Embryonic facial prominence (tissue), 1 donor: ENCODE data around the gene DOCK10.

Experiments
- DNase-seq: peaks from one replicate; pipeline ENCODE4 v3.0.0-alpha.2; 2016; ENCODE audit errors: extremely low spot score

DOCK10 gene

GRCh38 chr2:225013425-225014365, 28.6 kb downstream of the DOCK10 start:
- no peak for DNase-seq

DNA sequence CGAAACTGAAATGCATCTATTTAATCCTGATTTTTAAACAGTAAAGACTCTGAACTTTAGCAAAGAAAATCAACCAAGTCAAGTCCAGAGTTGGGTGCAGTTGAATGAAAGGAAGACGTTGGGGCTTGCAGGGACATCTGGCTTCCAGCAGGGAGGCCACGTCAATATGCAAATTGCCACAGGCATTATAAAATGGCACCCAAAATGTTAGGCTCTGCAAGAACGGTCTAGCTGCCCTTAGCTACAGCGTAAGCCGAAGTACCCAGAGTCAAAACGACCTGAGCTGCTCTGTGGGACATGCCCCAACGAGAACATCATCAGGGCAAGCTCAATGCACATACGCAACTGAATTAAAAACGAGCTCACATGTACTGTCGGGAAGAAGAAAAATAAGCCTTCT, 30.7 kb downstream of the DOCK10 start:
- DNase-seq = no peak

DNA sequence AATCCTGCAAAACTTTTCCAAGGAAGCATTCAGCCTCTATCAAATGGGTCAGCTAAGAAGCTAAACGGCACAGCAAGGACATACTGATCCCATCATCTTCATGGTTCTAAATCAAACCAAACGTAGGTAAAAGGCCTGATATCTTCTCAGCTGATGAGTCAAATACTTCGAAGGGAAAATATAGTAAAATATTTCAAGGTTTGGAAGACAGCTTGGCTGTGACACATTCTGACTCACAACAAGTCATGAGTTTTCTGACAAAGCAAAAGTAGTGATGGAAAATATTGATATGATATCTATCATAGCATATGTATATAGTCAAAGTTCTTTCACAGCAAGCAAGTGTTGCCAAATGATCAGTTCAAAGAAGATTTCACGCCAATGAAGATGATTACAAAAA, 31.5 kb downstream of the DOCK10 start:
- DNase-seq = no peak

- DNase-seq = no peak
These were observed 32.5 kb downstream of the DOCK10 start for GRCh38 chr2:225009768-225010167.

GRCh38 chr2:225008935-225009334, 33.3 kb downstream of the DOCK10 start:
- DNase-seq = no peak

- no peak for DNase-seq
These were observed 34.0 kb downstream of the DOCK10 start for GRCh38 chr2:225008179-225008856.

- no peak for DNase-seq
These were observed 35.5 kb downstream of the DOCK10 start for GRCh38 chr2:225006730-225007129.

DNA sequence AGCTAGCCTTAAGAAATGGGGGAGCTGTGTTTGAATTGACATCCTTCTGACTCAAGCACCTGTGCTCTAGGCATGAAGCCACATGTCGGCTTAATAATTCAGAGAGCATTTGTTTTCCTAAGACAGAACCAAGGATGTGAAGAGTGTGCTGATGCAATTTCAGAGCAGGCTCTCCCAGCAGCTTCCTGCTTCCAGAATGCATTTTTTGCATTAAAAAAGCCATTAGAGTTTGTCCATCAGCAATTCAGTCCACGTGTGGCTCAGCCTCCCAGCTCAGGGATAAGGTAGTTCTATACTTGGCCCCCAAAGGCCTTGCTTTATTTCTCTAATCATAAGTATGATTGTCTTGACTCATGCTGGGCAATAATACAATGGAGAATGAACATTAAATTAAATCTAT, 37.7 kb downstream of the DOCK10 start:
- DNase-seq = no peak

GRCh38 chr2:225002656-225003045, 39.6 kb downstream of the DOCK10 start:
- no peak for DNase-seq

GRCh38 chr2:225002039-225002655, 40.1 kb downstream of the DOCK10 start:
- DNase-seq = no peak

GRCh38 chr2:224999754-225000153, 42.5 kb downstream of the DOCK10 start:
- no peak for DNase-seq

DNA sequence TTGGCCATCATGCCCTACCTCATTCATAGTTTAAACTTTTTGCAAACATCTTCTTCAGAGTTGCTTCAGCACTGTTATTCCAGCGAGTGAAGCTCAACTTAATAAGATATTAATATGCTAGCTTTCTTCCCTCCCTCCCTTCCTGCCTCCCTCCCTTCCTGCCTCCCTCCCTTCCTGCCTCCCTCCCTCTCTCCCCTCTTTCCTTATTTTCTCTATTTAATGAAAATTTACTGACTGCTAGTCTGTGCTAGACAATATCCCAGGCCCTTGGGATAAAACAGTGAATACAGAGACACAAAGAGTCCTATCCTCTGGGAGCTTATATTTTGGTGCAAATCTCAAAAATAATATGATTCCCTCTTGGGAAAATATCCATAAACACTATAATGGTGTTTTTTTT, 42.9 kb downstream of the DOCK10 start:
- no peak for DNase-seq

DNA sequence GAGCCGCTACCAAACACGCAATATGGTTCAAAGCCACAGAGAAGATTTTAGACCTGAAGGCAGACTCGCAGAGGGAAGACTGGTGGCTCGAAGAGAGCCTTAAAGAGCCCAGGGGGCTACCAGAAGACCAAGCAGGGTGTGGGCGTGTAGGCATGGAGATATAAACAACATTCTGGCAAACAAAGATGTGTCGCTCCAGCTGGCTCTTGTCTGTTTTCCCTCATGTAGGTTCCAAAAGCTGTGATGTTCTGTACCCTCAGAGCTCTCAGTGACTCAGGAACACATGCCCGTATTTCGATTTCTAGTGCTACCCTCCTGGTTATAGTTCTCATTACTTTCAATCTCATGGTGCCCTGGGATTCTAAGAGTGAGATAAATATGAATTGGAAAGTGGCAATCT, 44.5 kb downstream of the DOCK10 start:
- DNase-seq = no peak

DNA sequence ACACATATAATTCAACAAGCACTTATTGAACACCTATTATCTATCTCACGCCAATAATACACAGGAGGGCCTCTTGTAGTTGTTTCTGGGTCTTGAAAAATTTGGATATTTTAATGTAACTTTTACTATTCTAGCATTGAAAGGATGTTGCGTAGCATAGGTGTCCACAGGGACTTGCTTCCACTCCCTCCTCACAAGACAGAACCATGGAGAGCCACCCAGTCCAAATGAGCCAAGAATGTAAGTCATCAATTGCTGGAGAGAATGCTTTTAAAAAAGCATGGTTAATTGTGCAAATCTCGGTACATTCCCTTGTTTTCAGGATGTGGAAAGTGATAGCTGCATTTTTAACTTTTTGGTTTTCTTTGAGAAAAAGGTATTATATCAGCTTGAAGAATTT, 46.8 kb downstream of the DOCK10 start:
- no peak for DNase-seq

GRCh38 chr2:224994242-224994823, 47.9 kb downstream of the DOCK10 start:
- DNase-seq = no peak

- no peak for DNase-seq
These were observed 51.6 kb downstream of the DOCK10 start for GRCh38 chr2:224990710-224991109.

DNA sequence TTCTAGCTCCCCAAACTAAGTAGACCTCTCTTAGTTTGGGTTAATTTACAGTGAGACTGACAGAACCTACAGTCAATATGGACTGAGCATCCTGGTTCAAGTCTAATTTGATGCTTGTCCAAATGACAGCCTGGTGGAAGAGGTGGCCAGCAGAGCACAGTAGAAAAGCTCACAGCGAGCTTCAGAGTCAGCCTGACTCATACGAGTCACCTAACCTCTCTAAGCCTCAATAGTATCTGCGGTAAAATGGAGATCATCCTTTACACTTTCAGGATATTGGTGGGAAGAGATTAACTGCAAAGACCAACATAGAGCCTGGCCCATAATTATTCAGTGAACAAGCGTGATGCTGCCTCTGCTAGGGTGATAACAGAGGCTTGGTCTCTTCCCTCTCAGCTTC, 54.5 kb downstream of the DOCK10 start:
- no peak for DNase-seq

GRCh38 chr2:224986477-224986876, 55.8 kb downstream of the DOCK10 start:
- no peak for DNase-seq

DNA sequence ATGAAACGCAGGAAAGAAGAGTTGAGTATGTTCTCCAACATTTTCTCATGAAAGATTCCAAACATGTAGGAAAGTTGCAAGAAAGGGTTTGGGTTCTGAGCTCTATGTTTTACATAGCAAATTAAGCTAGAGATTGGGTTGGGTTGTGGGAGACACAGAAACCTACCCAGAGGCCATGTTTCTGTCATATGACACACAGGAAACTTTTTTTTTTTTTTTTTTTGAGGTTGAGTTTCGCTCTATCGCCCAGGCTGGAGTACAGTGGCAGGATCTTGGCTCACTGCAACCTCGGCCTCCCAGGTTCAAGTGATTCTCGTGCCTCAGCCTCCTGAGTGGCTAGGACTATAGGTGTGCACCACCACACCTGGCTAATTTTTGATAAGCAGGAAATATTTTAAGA, 57.6 kb downstream of the DOCK10 start:
- DNase-seq = no peak

DNA sequence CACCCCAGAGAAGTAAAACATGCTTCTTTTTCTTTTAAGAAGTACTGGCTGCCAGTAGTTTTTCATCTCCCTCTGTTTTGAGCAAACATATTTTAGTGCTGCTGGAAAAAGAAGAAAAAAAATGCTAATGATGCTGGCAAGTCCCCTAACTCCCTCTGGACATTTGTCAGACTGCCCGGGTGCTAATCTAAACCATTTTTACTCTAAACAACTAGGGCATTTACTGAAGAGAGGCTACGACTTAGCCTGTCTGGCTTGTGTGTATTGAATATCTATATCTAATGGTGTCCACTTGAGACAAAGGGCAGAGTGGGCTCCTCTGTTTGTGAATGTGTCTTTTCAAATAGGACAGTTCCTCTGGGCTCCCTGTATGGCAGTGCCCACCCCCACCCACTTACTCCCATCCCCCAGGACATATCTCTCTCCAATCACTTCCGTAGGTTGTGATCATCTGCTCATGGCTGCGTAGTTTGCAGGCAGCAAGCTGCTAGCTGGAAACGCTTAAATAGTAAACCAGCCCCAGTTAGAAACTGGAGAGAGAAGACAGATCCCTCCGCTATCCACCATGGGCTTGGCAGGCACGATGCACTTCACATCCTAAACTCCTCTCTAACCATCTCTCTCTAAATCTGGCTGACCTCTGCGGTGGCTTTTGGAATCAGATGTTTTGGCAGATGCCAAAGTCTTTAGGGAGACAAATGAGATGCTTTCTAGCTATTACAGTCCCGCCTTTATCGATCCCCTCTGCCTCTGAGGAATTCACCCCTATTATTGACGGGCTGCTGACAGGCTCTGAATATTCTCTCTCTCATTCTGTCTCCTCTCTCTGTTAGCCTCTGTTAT, 58.3 kb downstream of the DOCK10 start:
- DNase-seq = peak; percentile 36
